Measurements from ENCODE around the gene MAEA.

- TF ChIP-seq EZH2 (IDR thresholded peaks at IDR 0.05) (no peak), CTCF (IDR thresholded peaks at IDR 0.05) (no peak), EZH2phosphoT487 (IDR thresholded peaks at IDR 0.05) (no peak)
Measured at GRCh38 chr4:1252928-1253492, 36.7 kb upstream of the MAEA start.
